Progenitor cell of endocrine pancreas (in vitro differentiated cells): Measurements from ENCODE around the gene LAGE3. TPM values are rescaled to one million over a fixed set of nuclear protein-coding genes. Genes with fewer than 3 reads are reported as not detected.

Source experiments
- DNase-seq: peaks from one replicate; pipeline ENCODE4 v3.0.0; 2021; ENCODE audit warnings: low spot score; ENCODE audit not compliant: unreplicated experiment
- H3K27ac Mint-ChIP-seq: 2 replicates; pipeline ENCODE4 v1.8.0; 2021; ENCODE audit warnings: mild to moderate bottlenecking, moderate library complexity, mixed read lengths
- H3K27me3 Mint-ChIP-seq: 2 replicates; pipeline ENCODE4 v1.8.0; 2021; ENCODE audit warnings: mixed read lengths
- H3K36me3 Mint-ChIP-seq: 2 replicates; pipeline ENCODE4 v1.8.0; 2022; ENCODE audit warnings: mixed read lengths; ENCODE audit not compliant: insufficient read depth
- H3K4me1 Mint-ChIP-seq: 2 replicates; pipeline ENCODE4 v1.8.0; 2021; ENCODE audit warnings: low read depth, mixed read lengths
- H3K4me3 Mint-ChIP-seq: 2 replicates; pipeline ENCODE4 v1.8.0; 2021; ENCODE audit warnings: low read depth, mild to moderate bottlenecking, moderate library complexity, mixed read lengths
- H3K9me3 Mint-ChIP-seq: 2 replicates; pipeline ENCODE4 v1.8.0; 2021; ENCODE audit warnings: low read depth, mixed read lengths
- CTCF ChIP-seq: fragments of 200-600 bp; sonication (generic); IDR thresholded peaks from one replicate; pipeline ENCODE4 v1.5.0; 2021; ENCODE audit warnings: antibody characterized with exemption, mild to moderate bottlenecking; ENCODE audit not compliant: unreplicated experiment
- total RNA-seq: library from RNA; stranded (reverse); gene quantifications from 2 replicates; pipeline ENCODE4 v1.2.1, GENCODE V29; 2021

Gene LAGE3
- total RNA-seq, 1 donor from 2014 or later: 13.5 TPM

- Mint-ChIP-seq H3K36me3 (peaks cover 4% of the 10 kb centered on the region), H3K4me1 (no peaks in the 10 kb centered on the region), H3K4me3 (no peak overlapping the region), H3K27ac (no peak overlapping the region), H3K27me3 (no peaks in the 10 kb centered on the region), H3K9me3 (no peaks in the 10 kb centered on the region)
- no peak for DNase-seq
- TF ChIP-seq CTCF: no peak
These were observed 10.9 kb downstream of the LAGE3 start for GRCh38 chrX:154468217-154468616.

- H3K4me1 Mint-ChIP-seq: no peaks in the 10 kb centered on the region
- H3K27me3 Mint-ChIP-seq: no peaks in the 10 kb centered on the region
- H3K36me3 Mint-ChIP-seq: peaks cover 4% of the 10 kb centered on the region
- H3K4me3 Mint-ChIP-seq: no peak overlapping the region
- DNase-seq: no peak
- H3K27ac Mint-ChIP-seq: no peak overlapping the region
- no peaks in the 10 kb centered on the region for H3K9me3 Mint-ChIP-seq
- no peak for TF ChIP-seq CTCF
These were observed 11.5 kb downstream of the LAGE3 start for GRCh38 chrX:154467556-154467955.

GRCh38 chrX:154466907-154467306 is 12.2 kb downstream of the LAGE3 start:
- no peaks in the 10 kb centered on the region for H3K9me3 Mint-ChIP-seq

GRCh38 chrX:154466036-154466435 is 13.0 kb downstream of the LAGE3 start:
- TF ChIP-seq CTCF: no peak
- peaks cover 6% of the 10 kb centered on the region for H3K36me3 Mint-ChIP-seq
- no peaks in the 10 kb centered on the region for H3K4me1 Mint-ChIP-seq
- no peak for DNase-seq
- no peak overlapping the region for H3K27ac Mint-ChIP-seq
- no peak overlapping the region for H3K4me3 Mint-ChIP-seq
- H3K9me3 Mint-ChIP-seq: no peaks in the 10 kb centered on the region
- H3K27me3 Mint-ChIP-seq: no peaks in the 10 kb centered on the region

More at GRCh38 chrX:154466907-154467306, 12.2 kb downstream of the LAGE3 start:
- no peak for DNase-seq
- H3K27me3 Mint-ChIP-seq: no peaks in the 10 kb centered on the region
- H3K36me3 Mint-ChIP-seq: peaks cover 6% of the 10 kb centered on the region
- H3K4me3 Mint-ChIP-seq: no peak overlapping the region
- no peaks in the 10 kb centered on the region for H3K4me1 Mint-ChIP-seq
- no peak for TF ChIP-seq CTCF
- H3K27ac Mint-ChIP-seq: no peak overlapping the region

- no peaks in the 10 kb centered on the region for H3K27me3 Mint-ChIP-seq
- TF ChIP-seq CTCF: no peak
- DNase-seq: no peak
- H3K4me3 Mint-ChIP-seq: no peak overlapping the region
- no peak overlapping the region for H3K27ac Mint-ChIP-seq
- H3K9me3 Mint-ChIP-seq: no peaks in the 10 kb centered on the region
- no peaks in the 10 kb centered on the region for H3K4me1 Mint-ChIP-seq
- H3K36me3 Mint-ChIP-seq: peaks cover 7% of the 10 kb centered on the region
These were observed 13.5 kb downstream of the LAGE3 start for GRCh38 chrX:154465601-154466000.
